Neural progenitor cell (in vitro differentiated cells): ENCODE measurements around the gene SCAMP2. TPM values are rescaled to one million over a fixed set of nuclear protein-coding genes. Genes with fewer than 3 reads are reported as not detected.
A peak's percentile ranks its signal among the peaks of the same experiment; 100 is the strongest.

Experiments used
- DNase-seq: peaks from one replicate; pipeline ENCODE4 v3.0.0-alpha.2; 2016; ENCODE audit warnings: low spot score
- H2AFZ ChIP-seq: fragments of 200-600 bp; sonication (generic); replicated peaks from 2 replicates; pipeline ENCODE4 v1.6.1; 2016; ENCODE audit warnings: antibody characterized with exemption
- H3F3A ChIP-seq: fragments of 200-600 bp; sonication (generic); 2 replicates; pipeline ENCODE4 v1.6.1; 2016; ENCODE audit warnings: antibody characterized with exemption, low read depth
- H3K27ac ChIP-seq: fragments of 200-600 bp; sonication (generic); 2 replicates; pipeline ENCODE4 v1.5.1; 2016; ENCODE audit warnings: mild to moderate bottlenecking
- H3K27me3 ChIP-seq: fragments of 200-600 bp; sonication (generic); 2 replicates; pipeline ENCODE4 v1.6.1; 2016; ENCODE audit warnings: mild to moderate bottlenecking, moderate library complexity
- H3K36me3 ChIP-seq: fragments of 200-600 bp; sonication (generic); 2 replicates; pipeline ENCODE4 v1.5.1; 2016
- H3K4me1 ChIP-seq: fragments of 200-600 bp; sonication (generic); 2 replicates; pipeline ENCODE4 v1.6.1; 2016; ENCODE audit warnings: mixed run types
- H3K4me2 ChIP-seq: fragments of 200-600 bp; sonication (generic); 2 replicates; pipeline ENCODE4 v1.6.1; 2016
- H3K4me3 ChIP-seq: fragments of 200-600 bp; sonication (generic); 2 replicates; pipeline ENCODE4 v1.5.1; 2016
- H3K79me2 ChIP-seq: fragments of 200-600 bp; sonication (generic); 2 replicates; pipeline ENCODE4 v1.6.1; 2016; ENCODE audit warnings: low read depth
- H3K9ac ChIP-seq: fragments of 200-600 bp; sonication (generic); 2 replicates; pipeline ENCODE4 v1.6.1; 2016
- H3K9me3 ChIP-seq: fragments of 200-600 bp; sonication (generic); 2 replicates; pipeline ENCODE4 v1.5.1; 2016; ENCODE audit warnings: low read depth
- H4K20me1 ChIP-seq: fragments of 200-600 bp; sonication (generic); 2 replicates; pipeline ENCODE4 v1.6.1; 2016; ENCODE audit warnings: low read depth
- H3K27ac Mint-ChIP-seq: 3 replicates; pipeline ENCODE4 v1.8.0; 2021; ENCODE audit warnings: mixed read lengths
- H3K27me3 Mint-ChIP-seq: 2 replicates; pipeline ENCODE4 v1.8.0; 2022; ENCODE audit warnings: low read depth, mild to moderate bottlenecking, inconsistent platforms, moderate library complexity, mixed read lengths; ENCODE audit not compliant: insufficient read depth
- H3K36me3 Mint-ChIP-seq: 3 replicates; pipeline ENCODE4 v1.8.0; 2021; ENCODE audit warnings: mixed read lengths
- H3K4me1 Mint-ChIP-seq: 3 replicates; pipeline ENCODE4 v1.8.0; 2021; ENCODE audit warnings: mixed read lengths
- H3K4me3 Mint-ChIP-seq: 3 replicates; pipeline ENCODE4 v1.8.0; 2021; ENCODE audit warnings: mild to moderate bottlenecking, moderate library complexity, mixed read lengths
- H3K9me3 Mint-ChIP-seq: 3 replicates; pipeline ENCODE4 v1.8.0; 2020; ENCODE audit warnings: mixed read lengths
- EZH2 ChIP-seq: fragments of 200-600 bp; sonication (generic); IDR thresholded peaks from 2 replicates; pipeline ENCODE4 v1.6.1; 2017; ENCODE audit warnings: antibody characterized with exemption, mild to moderate bottlenecking, moderate library complexity
- EZH2phosphoT487 ChIP-seq: fragments of 200-600 bp; sonication (generic); IDR thresholded peaks from 2 replicates; pipeline ENCODE4 v1.6.1; 2017; ENCODE audit warnings: antibody characterized with exemption
- total RNA-seq: library from RNA; depleted of rRNA; stranded (reverse); fragments of >200 nt; gene quantifications from 2 replicates; pipeline ENCODE4 v1.2.3, GENCODE V29; 2015; ENCODE audit warnings: low replicate concordance
- TF ChIP-seq, protein P1 (sequence below): fragments of 200-600 bp; sonication (generic); IDR thresholded peaks from 2 replicates; pipeline ENCODE4 v1.5.1; 2017; ENCODE audit warnings: antibody characterized with exemption, mild to moderate bottlenecking

Gene SCAMP2
- total RNA-seq, 1 donor from 2014 or later: 19.4 TPM

DNA sequence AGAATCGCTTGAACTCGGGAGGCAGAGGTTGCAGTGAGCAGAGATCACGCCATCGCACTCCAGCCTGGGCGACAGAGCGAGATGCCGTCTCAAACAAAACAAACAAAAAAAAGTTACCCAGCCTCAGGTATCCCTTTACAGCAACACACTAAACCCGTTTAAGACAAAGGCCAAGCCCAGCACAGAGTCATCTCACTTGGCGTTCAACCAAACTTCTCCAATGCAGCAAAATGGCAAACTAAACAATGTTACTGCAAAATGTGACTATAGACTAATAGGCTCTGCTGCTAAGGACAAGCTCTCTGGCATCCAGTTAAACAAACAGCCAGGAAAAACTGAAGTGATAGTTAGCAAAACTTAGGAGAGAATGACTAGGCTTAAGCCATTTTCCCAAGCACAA, 39.9 kb upstream of the SCAMP2 start:
- H3K27me3 ChIP-seq: no peaks in the 10 kb centered on the region
- H3K27ac ChIP-seq: no peak overlapping the region
- Mint-ChIP-seq H3K36me3 (peaks cover 36% of the 10 kb centered on the region), H3K4me3 (no peak overlapping the region), H3K27me3 (no peaks in the 10 kb centered on the region), H3K4me1 (no peaks in the 10 kb centered on the region), H3K27ac (no peak overlapping the region), H3K9me3 (no peaks in the 10 kb centered on the region)
- no peak overlapping the region for H2AFZ ChIP-seq
- TF ChIP-seq EZH2 (no peak), EZH2phosphoT487 (no peak)
- TF ChIP-seq, protein P1, sequence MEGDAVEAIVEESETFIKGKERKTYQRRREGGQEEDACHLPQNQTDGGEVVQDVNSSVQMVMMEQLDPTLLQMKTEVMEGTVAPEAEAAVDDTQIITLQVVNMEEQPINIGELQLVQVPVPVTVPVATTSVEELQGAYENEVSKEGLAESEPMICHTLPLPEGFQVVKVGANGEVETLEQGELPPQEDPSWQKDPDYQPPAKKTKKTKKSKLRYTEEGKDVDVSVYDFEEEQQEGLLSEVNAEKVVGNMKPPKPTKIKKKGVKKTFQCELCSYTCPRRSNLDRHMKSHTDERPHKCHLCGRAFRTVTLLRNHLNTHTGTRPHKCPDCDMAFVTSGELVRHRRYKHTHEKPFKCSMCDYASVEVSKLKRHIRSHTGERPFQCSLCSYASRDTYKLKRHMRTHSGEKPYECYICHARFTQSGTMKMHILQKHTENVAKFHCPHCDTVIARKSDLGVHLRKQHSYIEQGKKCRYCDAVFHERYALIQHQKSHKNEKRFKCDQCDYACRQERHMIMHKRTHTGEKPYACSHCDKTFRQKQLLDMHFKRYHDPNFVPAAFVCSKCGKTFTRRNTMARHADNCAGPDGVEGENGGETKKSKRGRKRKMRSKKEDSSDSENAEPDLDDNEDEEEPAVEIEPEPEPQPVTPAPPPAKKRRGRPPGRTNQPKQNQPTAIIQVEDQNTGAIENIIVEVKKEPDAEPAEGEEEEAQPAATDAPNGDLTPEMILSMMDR: no peak
- H3K4me3 ChIP-seq: no peak overlapping the region
- no peak overlapping the region for H3K9ac ChIP-seq
- H3F3A ChIP-seq: peaks cover 8% of the 10 kb centered on the region
- H4K20me1 ChIP-seq: no peaks in the 10 kb centered on the region
- H3K79me2 ChIP-seq: no peaks in the 10 kb centered on the region
- DNase-seq: no peak
- no peaks in the 10 kb centered on the region for H3K36me3 ChIP-seq
- H3K4me2 ChIP-seq: no peak overlapping the region
- no peaks in the 10 kb centered on the region for H3K9me3 ChIP-seq
- H3K4me1 ChIP-seq: no peaks in the 10 kb centered on the region

DNA sequence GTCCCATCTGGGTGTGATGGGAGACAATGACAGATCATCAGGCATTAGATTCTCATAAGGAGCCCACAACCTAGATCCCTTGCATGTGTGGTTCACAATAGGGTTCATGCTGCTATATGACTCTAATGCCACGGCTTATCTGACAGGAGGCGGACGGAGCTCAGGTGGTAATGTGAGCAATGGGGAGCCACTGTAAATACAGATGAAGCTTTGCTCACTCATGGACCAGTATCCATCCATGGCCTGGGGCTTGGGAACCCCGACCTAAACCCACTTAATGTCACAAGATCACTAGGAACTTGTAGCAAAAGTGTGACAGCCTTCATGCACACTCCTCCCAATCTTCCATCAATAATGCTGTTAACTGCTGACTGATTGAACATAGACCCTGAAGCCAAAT, 35.5 kb upstream of the SCAMP2 start:
- peaks cover 34% of the 10 kb centered on the region for H3K36me3 Mint-ChIP-seq
- no peaks in the 10 kb centered on the region for H3K27me3 ChIP-seq
- peaks cover 9% of the 10 kb centered on the region for H3K4me1 ChIP-seq
- H3K27ac Mint-ChIP-seq: no peak overlapping the region
- H4K20me1 ChIP-seq: no peaks in the 10 kb centered on the region
- no peak for DNase-seq
- no peak overlapping the region for H3K27ac ChIP-seq
- no peaks in the 10 kb centered on the region for H3K36me3 ChIP-seq
- H3F3A ChIP-seq: peaks cover 30% of the 10 kb centered on the region
- no peak overlapping the region for H3K4me2 ChIP-seq
- H3K27me3 Mint-ChIP-seq: no peaks in the 10 kb centered on the region
- no peak overlapping the region for H2AFZ ChIP-seq
- H3K4me3 ChIP-seq: no peak overlapping the region
- no peak overlapping the region for H3K4me3 Mint-ChIP-seq
- H3K79me2 ChIP-seq: peaks cover 20% of the 10 kb centered on the region
- TF ChIP-seq EZH2 (no peak), EZH2phosphoT487 (no peak)
- TF ChIP-seq, protein P1: no peak
- no peaks in the 10 kb centered on the region for H3K9me3 ChIP-seq
- no peaks in the 10 kb centered on the region for H3K9me3 Mint-ChIP-seq
- H3K4me1 Mint-ChIP-seq: peaks cover 23% of the 10 kb centered on the region
- no peak overlapping the region for H3K9ac ChIP-seq

DNA sequence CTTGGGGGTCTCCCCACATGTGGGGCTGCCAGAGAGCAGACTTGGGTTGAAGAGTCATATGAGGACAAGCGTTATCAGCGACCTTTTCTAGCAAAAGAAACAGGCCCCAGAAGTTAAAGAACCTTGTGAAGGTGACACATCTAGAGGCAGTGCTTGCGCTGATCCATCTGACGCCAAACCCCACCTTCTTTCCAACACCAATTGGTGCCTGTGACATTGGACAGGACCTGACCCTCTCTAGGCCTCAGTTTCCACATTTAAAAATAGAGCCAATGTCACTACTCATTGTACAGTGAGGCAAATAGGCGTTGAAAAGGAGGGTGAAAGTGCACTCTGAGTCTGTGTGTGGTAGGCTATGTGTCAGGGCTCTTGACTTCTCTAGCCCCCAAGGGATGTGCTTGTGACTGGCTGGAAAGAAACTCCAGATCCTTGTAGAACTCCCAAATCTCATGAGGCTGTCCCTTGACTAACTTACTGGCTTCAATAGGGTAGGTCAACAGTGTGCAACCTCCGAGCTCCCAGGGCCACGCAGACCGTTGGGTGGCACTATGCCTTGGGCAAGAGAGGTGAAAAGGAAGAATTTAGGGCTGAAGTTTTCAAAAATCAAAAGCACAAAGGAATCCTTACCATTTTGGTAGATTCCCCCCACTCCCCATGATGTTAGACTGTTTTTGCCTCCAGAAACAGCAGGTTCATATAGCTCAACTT, 34.2 kb upstream of the SCAMP2 start:
- peak overlapping the region; percentile 93 for H3K27ac Mint-ChIP-seq
- H2AFZ ChIP-seq: peak overlapping the region; percentile 97
- H3K36me3 ChIP-seq: no peaks in the 10 kb centered on the region
- H3K9me3 Mint-ChIP-seq: no peaks in the 10 kb centered on the region
- peak overlapping the region; percentile 9 for H3K9ac ChIP-seq
- H3K27ac ChIP-seq: no peak overlapping the region
- no peaks in the 10 kb centered on the region for H3K27me3 Mint-ChIP-seq
- no peaks in the 10 kb centered on the region for H3K27me3 ChIP-seq
- peak overlapping the region; percentile 95 for H3K4me3 Mint-ChIP-seq
- peaks cover 9% of the 10 kb centered on the region for H3K4me1 ChIP-seq
- H3K79me2 ChIP-seq: peaks cover 20% of the 10 kb centered on the region
- peaks cover 37% of the 10 kb centered on the region for H3F3A ChIP-seq
- no peaks in the 10 kb centered on the region for H4K20me1 ChIP-seq
- DNase-seq: no peak
- TF ChIP-seq EZH2phosphoT487 (no peak), EZH2 (no peak)
- TF ChIP-seq, protein P1: no peak
- peaks cover 23% of the 10 kb centered on the region for H3K4me1 Mint-ChIP-seq
- peak overlapping the region; percentile 98 for H3K4me3 ChIP-seq
- peak overlapping the region; percentile 90 for H3K4me2 ChIP-seq
- H3K9me3 ChIP-seq: no peaks in the 10 kb centered on the region
- H3K36me3 Mint-ChIP-seq: peaks cover 35% of the 10 kb centered on the region
